Measurements from ENCODE around the gene PTPRN2. TPM values are rescaled to one million over a fixed set of nuclear protein-coding genes. Genes with fewer than 3 reads are reported as not detected.

The PTPRN2 gene
- total and polyA plus RNA-seq, 2 donors (not counting 3 experiments of a cell fraction or from before 2014, with no cell fraction given), result 0.62 to 0.88 TPM

DNA sequence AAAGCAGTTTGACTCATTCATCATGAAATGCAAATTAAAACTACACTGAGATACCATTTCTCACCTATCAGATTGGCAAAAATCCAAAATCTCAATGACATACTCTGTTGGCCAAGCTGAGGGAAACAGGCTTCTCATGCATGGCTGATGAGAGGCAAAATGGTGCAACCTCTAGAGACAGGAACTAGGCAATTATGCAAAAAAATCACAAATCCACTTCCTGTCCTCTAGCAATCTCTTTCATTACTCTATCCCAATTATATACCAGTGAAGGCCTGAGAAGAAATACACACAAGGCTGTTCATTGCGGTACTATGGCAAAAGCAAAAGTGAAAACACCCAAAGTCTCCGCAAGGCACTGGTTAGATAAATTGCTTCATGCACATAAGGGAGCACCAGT lies 25.9 kb upstream of the PTPRN2 start:
- ChIA-PET POLR2A (no interaction called here), CTCF (no interaction called here)
- TF ChIP-seq POLR2AphosphoS5 (IDR thresholded peaks at IDR 0.05; ENCODE audit: insufficient read depth, low read depth, low read length) (no peak), EZH2 (IDR thresholded peaks at IDR 0.05; ENCODE audit: borderline replicate concordance, low read depth, low read length, severe bottlenecking) (no peak), POLR2A (IDR thresholded peaks at IDR 0.05; ENCODE audit: low read depth, low read length) (no peak), MYC (IDR thresholded peaks at IDR 0.05; ENCODE audit: low read depth, low read length) (no peak), FOS (IDR thresholded peaks at IDR 0.05; ENCODE audit: borderline replicate concordance, insufficient read depth, low read length) (no peak), MAX (IDR thresholded peaks at IDR 0.05; ENCODE audit: insufficient read depth, insufficient read length) (no peak), GATA2 (IDR thresholded peaks at IDR 0.05; ENCODE audit: insufficient read depth, insufficient read length, low read depth, low read length) (no peak), JUN (IDR thresholded peaks at IDR 0.05; ENCODE audit: borderline replicate concordance, insufficient read depth, insufficient read length, low read depth) (no peak)
- TF ChIP-seq, protein P1, sequence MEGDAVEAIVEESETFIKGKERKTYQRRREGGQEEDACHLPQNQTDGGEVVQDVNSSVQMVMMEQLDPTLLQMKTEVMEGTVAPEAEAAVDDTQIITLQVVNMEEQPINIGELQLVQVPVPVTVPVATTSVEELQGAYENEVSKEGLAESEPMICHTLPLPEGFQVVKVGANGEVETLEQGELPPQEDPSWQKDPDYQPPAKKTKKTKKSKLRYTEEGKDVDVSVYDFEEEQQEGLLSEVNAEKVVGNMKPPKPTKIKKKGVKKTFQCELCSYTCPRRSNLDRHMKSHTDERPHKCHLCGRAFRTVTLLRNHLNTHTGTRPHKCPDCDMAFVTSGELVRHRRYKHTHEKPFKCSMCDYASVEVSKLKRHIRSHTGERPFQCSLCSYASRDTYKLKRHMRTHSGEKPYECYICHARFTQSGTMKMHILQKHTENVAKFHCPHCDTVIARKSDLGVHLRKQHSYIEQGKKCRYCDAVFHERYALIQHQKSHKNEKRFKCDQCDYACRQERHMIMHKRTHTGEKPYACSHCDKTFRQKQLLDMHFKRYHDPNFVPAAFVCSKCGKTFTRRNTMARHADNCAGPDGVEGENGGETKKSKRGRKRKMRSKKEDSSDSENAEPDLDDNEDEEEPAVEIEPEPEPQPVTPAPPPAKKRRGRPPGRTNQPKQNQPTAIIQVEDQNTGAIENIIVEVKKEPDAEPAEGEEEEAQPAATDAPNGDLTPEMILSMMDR (IDR thresholded peaks at IDR 0.05; ENCODE audit: extremely low read depth in 1 of 2, insufficient read depth in 1 of 2, low read depth in 1 of 2, low read length in 2 of 2), result no peak
- Histone ChIP-seq H3K9me1 (replicated peaks; ENCODE audit: control insufficient read depth, extremely low read depth, insufficient read depth, low read length) (no peaks in the 10 kb centered on the region), H3K4me1 (ENCODE audit: control insufficient read depth, extremely low read depth, insufficient read depth, low read length) (no peaks in the 10 kb centered on the region), H3K27ac (ENCODE audit: insufficient read depth, low read depth, low read length) (no peak overlapping the region), H3K79me2 (ENCODE audit: control insufficient read depth, insufficient read depth, low read length) (no peaks in the 10 kb centered on the region), H2AFZ (ENCODE audit: low read depth, low read length) (no peak overlapping the region), H3K27me3 (ENCODE audit: control insufficient read depth in 2 of 2, insufficient read depth in 2 of 2, low read length in 2 of 2) (no peaks in the 10 kb centered on the region), H3K4me2 (ENCODE audit: insufficient read depth, low read length) (no peak overlapping the region), H4K20me1 (replicated peaks; ENCODE audit: control insufficient read depth, extremely low read depth, insufficient read depth, low read length) (no peaks in the 10 kb centered on the region), H3K4me3 (replicated peaks in 1 of 3; ENCODE audit: insufficient read depth in 1 of 3, low read depth in 1 of 3, low read length in 3 of 3) (no peak overlapping the region), H3K9ac (replicated peaks; ENCODE audit: extremely low read depth, insufficient read depth, low read length) (no peak overlapping the region), H3K9me3 (replicated peaks; ENCODE audit: control insufficient read depth, insufficient read depth, low read length) (no peaks in the 10 kb centered on the region), H3K36me3 (ENCODE audit: control insufficient read depth in 2 of 2, extremely low read depth in 1 of 2, insufficient read depth in 2 of 2, low read length in 2 of 2) (no peaks in the 10 kb centered on the region)
- DNase-seq (ENCODE audit: low read depth, low spot score), result no peak
- no TSS peak for BruUV-seq (replicated peaks)
- FAIRE-seq, result no peak
- intact Hi-C loops (cut with micrococcal nuclease), result no loop called here
- dilution Hi-C loops (cut with MboI; ENCODE audit: extremely low pct_ligation_motif_present, low sequenced_read_pairs), result no loop called here

Measured in endothelial cell of umbilical vein (primary cell).